Prostate gland (tissue), 2 donors: ENCODE results near the gene TPCN1.

Experiments used
- POLR2A ChIP-seq: fragments of 450-650 bp; IDR thresholded peaks from one replicate; pipeline ENCODE4 v1.6.1; 2016; ENCODE audit warnings: antibody characterized with exemption, mild to moderate bottlenecking
- POLR2AphosphoS5 ChIP-seq: sonication (generic); formaldehyde crosslinking; IDR thresholded peaks from one replicate; pipeline ENCODE4 v1.6.1; 2017; ENCODE audit warnings: antibody characterized with exemption
- TF ChIP-seq, protein P1 (sequence below), 4 experiments: fragments of 200-600 bp in 2 of 4; fragments of 450-650 bp in 2 of 4; sonication (generic) in 2 of 4; IDR thresholded peaks; 1 replicate in 3 of 4; 2 replicates in 1 of 4; pipeline ENCODE4 v1.5.1; 2016 to 2019; ENCODE audit warnings: antibody characterized with exemption in 4 of 4, mild to moderate bottlenecking in 2 of 4, moderate library complexity in 2 of 4

DNA sequence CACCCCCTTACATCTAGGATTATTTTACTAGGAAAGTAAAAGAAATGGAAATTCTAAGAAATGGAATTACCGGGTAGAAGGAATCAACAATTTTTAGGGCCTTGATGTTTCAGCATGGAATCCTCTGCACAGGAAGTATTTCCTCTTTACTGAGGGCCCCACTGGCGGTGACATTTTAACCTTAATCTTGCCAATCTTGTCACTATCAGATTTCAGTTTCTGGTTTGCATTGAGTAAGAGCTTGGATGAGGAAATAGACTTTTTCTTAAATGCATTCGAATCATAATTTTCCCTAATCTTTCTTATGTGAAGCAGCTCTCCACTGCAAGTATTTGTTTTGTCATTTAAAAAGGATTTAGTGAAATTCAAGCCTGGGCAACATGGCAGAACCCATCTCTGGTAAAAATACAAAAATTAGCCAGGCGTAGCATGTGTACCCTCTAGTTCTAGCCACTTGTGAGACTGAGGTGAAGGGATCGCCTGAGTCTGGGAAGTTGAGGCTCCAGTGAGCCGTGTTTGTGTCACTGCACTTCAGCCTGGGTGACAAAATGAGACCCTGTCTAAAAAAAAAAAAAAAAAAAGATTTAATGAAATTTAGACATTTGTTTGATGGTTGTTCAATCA, 40.7 kb downstream of the TPCN1 start:
- TF ChIP-seq, protein P1, sequence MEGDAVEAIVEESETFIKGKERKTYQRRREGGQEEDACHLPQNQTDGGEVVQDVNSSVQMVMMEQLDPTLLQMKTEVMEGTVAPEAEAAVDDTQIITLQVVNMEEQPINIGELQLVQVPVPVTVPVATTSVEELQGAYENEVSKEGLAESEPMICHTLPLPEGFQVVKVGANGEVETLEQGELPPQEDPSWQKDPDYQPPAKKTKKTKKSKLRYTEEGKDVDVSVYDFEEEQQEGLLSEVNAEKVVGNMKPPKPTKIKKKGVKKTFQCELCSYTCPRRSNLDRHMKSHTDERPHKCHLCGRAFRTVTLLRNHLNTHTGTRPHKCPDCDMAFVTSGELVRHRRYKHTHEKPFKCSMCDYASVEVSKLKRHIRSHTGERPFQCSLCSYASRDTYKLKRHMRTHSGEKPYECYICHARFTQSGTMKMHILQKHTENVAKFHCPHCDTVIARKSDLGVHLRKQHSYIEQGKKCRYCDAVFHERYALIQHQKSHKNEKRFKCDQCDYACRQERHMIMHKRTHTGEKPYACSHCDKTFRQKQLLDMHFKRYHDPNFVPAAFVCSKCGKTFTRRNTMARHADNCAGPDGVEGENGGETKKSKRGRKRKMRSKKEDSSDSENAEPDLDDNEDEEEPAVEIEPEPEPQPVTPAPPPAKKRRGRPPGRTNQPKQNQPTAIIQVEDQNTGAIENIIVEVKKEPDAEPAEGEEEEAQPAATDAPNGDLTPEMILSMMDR (IDR thresholded peaks at IDR 0.05): no peak
- TF ChIP-seq POLR2A (no peak), POLR2AphosphoS5 (no peak)
